ENCODE measurements around the gene CFAP73. TPM values are rescaled to one million over a fixed set of nuclear protein-coding genes. Genes with fewer than 3 reads are reported as not detected.
A peak's percentile ranks its signal among the peaks of the same experiment; 100 is the strongest.

The CFAP73 gene
- total RNA-seq, 2 donors from 2014 or later: 0.57 TPM; not detected in 1

GRCh38 chr12:113194971-113195391, 45.5 kb downstream of the CFAP73 start:
- Histone ChIP-seq H3K27me3 (replicated peaks; ENCODE audit: insufficient read depth) (no peaks in the 10 kb centered on the region), H3K9me3 (no peaks in the 10 kb centered on the region), H3K4me1 (replicated peaks) (no peaks in the 10 kb centered on the region), H3K27ac (no peak overlapping the region), H3K36me3 (peaks cover 0 to 6% of the 10 kb centered on the region in 2 donors), H3K4me3 (no peak overlapping the region)
- TF ChIP-seq POLR2A (IDR thresholded peaks at IDR 0.05): no peak
- TF ChIP-seq POLR2AphosphoS5 (IDR thresholded peaks at IDR 0.05): no peak
- no peak for TF ChIP-seq CTCF (IDR thresholded peaks at IDR 0.05)
- WGBS: 83% methylated on average over 4 of the region's 4 CpGs
- DNase-seq (ENCODE audit: low spot score): no peak
- intact Hi-C loops (cut with DNase I): loop anchor here (10.0 kb wide), 2 partner anchors 120 to 230 kb away; partner anchors contain the start of gene SDSL

GRCh38 chr12:113195598-113195997, 46.1 kb downstream of the CFAP73 start:
- intact Hi-C loops (cut with DNase I): loop anchor here (10.0 kb wide), 2 partner anchors 119 to 229 kb away; partner anchors contain the start of gene SDSL
- WGBS: 94% methylated on average over 13 of the region's 13 CpGs
- H3K27ac ChIP-seq: no peak overlapping the region
- H3K27me3 ChIP-seq (replicated peaks; ENCODE audit: insufficient read depth): no peaks in the 10 kb centered on the region
- no peak for DNase-seq (ENCODE audit: low spot score)
- no peaks in the 10 kb centered on the region for H3K4me1 ChIP-seq (replicated peaks)
- H3K9me3 ChIP-seq: no peaks in the 10 kb centered on the region
- H3K36me3 ChIP-seq: peaks cover 0 to 6% of the 10 kb centered on the region in 2 donors
- TF ChIP-seq POLR2AphosphoS5 (IDR thresholded peaks at IDR 0.05) (no peak), POLR2A (IDR thresholded peaks at IDR 0.05) (no peak), CTCF (IDR thresholded peaks at IDR 0.05) (no peak)
- H3K4me3 ChIP-seq: no peak overlapping the region

- DNase-seq (ENCODE audit: low spot score): no peak
- H3K9me3 ChIP-seq: no peaks in the 10 kb centered on the region
- 74% methylated on average over 7 of the region's 7 CpGs for WGBS
- no peaks in the 10 kb centered on the region for H3K4me1 ChIP-seq (replicated peaks)
- no peak overlapping the region for H3K4me3 ChIP-seq
- intact Hi-C loops (cut with DNase I): loop anchor here (10.0 kb wide), 2 partner anchors 118 to 228 kb away; partner anchors contain the start of gene SDSL
- no peak for TF ChIP-seq POLR2A (IDR thresholded peaks at IDR 0.05)
- TF ChIP-seq CTCF (IDR thresholded peaks at IDR 0.05): no peak
- TF ChIP-seq POLR2AphosphoS5 (IDR thresholded peaks at IDR 0.05): no peak
- H3K27me3 ChIP-seq (replicated peaks; ENCODE audit: insufficient read depth): no peaks in the 10 kb centered on the region
- H3K27ac ChIP-seq: no peak overlapping the region
- peaks cover 0 to 5% of the 10 kb centered on the region in 2 donors for H3K36me3 ChIP-seq
Measured at GRCh38 chr12:113196582-113196981, 47.1 kb downstream of the CFAP73 start.

GRCh38 chr12:113196990-113197389, 47.5 kb downstream of the CFAP73 start:
- Histone ChIP-seq H3K27me3 (replicated peaks; ENCODE audit: insufficient read depth) (no peaks in the 10 kb centered on the region), H3K9me3 (no peaks in the 10 kb centered on the region), H3K36me3 (peaks cover 0 to under 1% of the 10 kb centered on the region in 2 donors), H3K4me3 (no peak overlapping the region), H3K4me1 (replicated peaks) (no peaks in the 10 kb centered on the region), H3K27ac (no peak overlapping the region)
- 9% methylated on average over 4 of the region's 4 CpGs for WGBS
- TF ChIP-seq CTCF (IDR thresholded peaks at IDR 0.05) (peak; percentile 24 to 65 (median 50)), POLR2A (IDR thresholded peaks at IDR 0.05) (no peak), POLR2AphosphoS5 (IDR thresholded peaks at IDR 0.05) (peak; percentile 13)
- intact Hi-C loops (cut with DNase I): loop anchor here (10.0 kb wide), 2 partner anchors 118 to 228 kb away; partner anchors contain the start of gene SDSL
- peak; percentile 63 for DNase-seq (ENCODE audit: low spot score)

GRCh38 chr12:113197518-113198077, 48.1 kb downstream of the CFAP73 start:
- no peak overlapping the region for H3K4me3 ChIP-seq
- H3K27ac ChIP-seq: no peak overlapping the region
- H3K4me1 ChIP-seq (replicated peaks): no peaks in the 10 kb centered on the region
- no peaks in the 10 kb centered on the region for H3K9me3 ChIP-seq
- no peaks in the 10 kb centered on the region for H3K36me3 ChIP-seq
- H3K27me3 ChIP-seq (replicated peaks; ENCODE audit: insufficient read depth): no peaks in the 10 kb centered on the region
- 94% methylated on average over 8 of the region's 8 CpGs for WGBS
- intact Hi-C loops (cut with DNase I): loop anchor here (10.0 kb wide), 2 partner anchors 117 to 227 kb away; partner anchors contain the start of gene SDSL
- TF ChIP-seq CTCF (IDR thresholded peaks at IDR 0.05): no peak
- TF ChIP-seq POLR2A (IDR thresholded peaks at IDR 0.05): no peak
- no peak for TF ChIP-seq POLR2AphosphoS5 (IDR thresholded peaks at IDR 0.05)
- DNase-seq (ENCODE audit: low spot score): no peak
